Astrocyte (in vitro differentiated cells and primary cell): ENCODE measurements around the gene RASEF. TPM values are rescaled to one million over a fixed set of nuclear protein-coding genes. Genes with fewer than 3 reads are reported as not detected.
"Not testable (repeated sequence)": the region's sequence is repeated elsewhere in the genome, so short reads cannot be mapped to it uniquely, and the experiment has no call there.

Source experiments
- DNase-seq: peaks from one replicate; pipeline ENCODE4 v3.0.0-alpha.2; 2010; ENCODE audit warnings: low read depth
- FAIRE-seq: peaks from 2 replicates; lab custom pipeline; 2011; peaks lifted over from hg19 to GRCh38; lab: Jason Lieb, UNC
- H2AFZ ChIP-seq: 2 replicates; pipeline ENCODE4 v1.6.0; 2012; ENCODE audit warnings: low read depth, low read length, inconsistent platforms
- H3K27ac ChIP-seq: 2 replicates; pipeline ENCODE4 v1.5.1; 2011; ENCODE audit warnings: low read depth, low read length, inconsistent platforms
- H3K27me3 ChIP-seq: 2 replicates; pipeline ENCODE4 v1.6.0; 2011; ENCODE audit warnings: low read length, inconsistent platforms; ENCODE audit not compliant: insufficient read depth
- H3K36me3 ChIP-seq: 2 replicates; pipeline ENCODE4 v1.5.1; 2011; ENCODE audit warnings: low read length, inconsistent platforms; ENCODE audit not compliant: insufficient read depth
- H3K4me1 ChIP-seq: 2 replicates; pipeline ENCODE4 v1.5.1; 2011; ENCODE audit warnings: low read length, inconsistent platforms; ENCODE audit not compliant: insufficient read depth
- H3K4me2 ChIP-seq: 2 replicates; pipeline ENCODE4 v1.6.0; 2012; ENCODE audit warnings: low read length, inconsistent platforms
- H3K4me3 ChIP-seq: 2 replicates; pipeline ENCODE4 v1.5.1; 2011; ENCODE audit warnings: low read depth, mild to moderate bottlenecking, low read length, inconsistent platforms; ENCODE audit not compliant: insufficient read depth
- H3K79me2 ChIP-seq: 2 replicates; pipeline ENCODE4 v1.6.0; 2012; ENCODE audit warnings: mild to moderate bottlenecking, low read length, inconsistent platforms; ENCODE audit not compliant: insufficient read depth
- H3K9ac ChIP-seq: 2 replicates; pipeline ENCODE4 v1.6.0; 2012; ENCODE audit warnings: mild to moderate bottlenecking, low read length, inconsistent platforms
- H3K9me3 ChIP-seq: 2 replicates; pipeline ENCODE4 v1.5.1; 2012; ENCODE audit warnings: low read depth, mild to moderate bottlenecking, low read length, inconsistent platforms; ENCODE audit not compliant: insufficient read depth
- H4K20me1 ChIP-seq: 2 replicates; pipeline ENCODE4 v1.6.0; 2012; ENCODE audit warnings: low read length, inconsistent platforms; ENCODE audit not compliant: insufficient read depth
- H3K27ac Mint-ChIP-seq: one replicate; pipeline ENCODE4 v1.8.0; 2021; ENCODE audit warnings: mild to moderate bottlenecking, mixed read lengths; ENCODE audit not compliant: unreplicated experiment
- H3K27me3 Mint-ChIP-seq: one replicate; pipeline ENCODE4 v1.8.0; 2021; ENCODE audit warnings: low read depth, mixed read lengths; ENCODE audit not compliant: unreplicated experiment
- H3K36me3 Mint-ChIP-seq: one replicate; pipeline ENCODE4 v1.8.0; 2021; ENCODE audit warnings: low read depth, mixed read lengths; ENCODE audit not compliant: unreplicated experiment
- H3K4me1 Mint-ChIP-seq: one replicate; pipeline ENCODE4 v1.8.0; 2021; ENCODE audit warnings: low read depth, mixed read lengths; ENCODE audit not compliant: unreplicated experiment
- H3K4me3 Mint-ChIP-seq: one replicate; pipeline ENCODE4 v1.8.0; 2021; ENCODE audit warnings: mild to moderate bottlenecking, moderate library complexity, mixed read lengths; ENCODE audit not compliant: unreplicated experiment
- H3K9me3 Mint-ChIP-seq: one replicate; pipeline ENCODE4 v1.8.0; 2021; ENCODE audit warnings: mild to moderate bottlenecking, mixed read lengths; ENCODE audit not compliant: unreplicated experiment
- EZH2 ChIP-seq: IDR thresholded peaks from 2 replicates; pipeline ENCODE4 v1.6.1; 2012; ENCODE audit warnings: mild to moderate bottlenecking, low read length, inconsistent platforms; ENCODE audit not compliant: insufficient read depth
- total RNA-seq: library from RNA; stranded (reverse); gene quantifications from 2 replicates; pipeline ENCODE4 v1.2.1, GENCODE V29; 2021
- TF ChIP-seq, protein P1 (sequence below): IDR thresholded peaks from 2 replicates; pipeline ENCODE4 v1.5.1; 2011; ENCODE audit warnings: low read depth, mild to moderate bottlenecking, inconsistent platforms, low read length, moderate library complexity; ENCODE audit not compliant: insufficient read depth

Gene RASEF
- total RNA-seq, 1 donor from 2014 or later, result 0.91 TPM

DNA sequence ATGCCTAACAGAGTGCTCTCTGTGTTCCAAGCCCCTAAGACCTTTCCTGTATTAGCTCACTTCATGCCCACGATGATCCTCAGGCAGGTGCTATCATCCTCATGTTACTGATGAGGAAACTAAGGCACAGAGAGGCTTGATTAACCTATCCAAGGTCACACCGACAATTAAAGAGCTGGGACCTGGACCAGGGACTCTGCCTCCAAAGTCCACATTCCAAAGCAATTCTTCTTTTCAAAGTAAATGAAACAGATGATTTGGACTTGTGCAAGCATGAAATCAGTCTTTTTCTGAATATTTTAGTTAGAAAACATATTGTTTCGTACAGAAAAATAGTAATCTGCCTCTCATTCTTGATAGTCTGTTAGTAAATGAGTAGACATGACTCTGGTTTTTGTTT is 18.1 kb upstream of the RASEF start:
- Histone ChIP-seq H3K27ac (no peak overlapping the region), H3K79me2 (no peaks in the 10 kb centered on the region), H3K9ac (no peak overlapping the region), H3K4me2 (no peak overlapping the region), H4K20me1 (no peaks in the 10 kb centered on the region), H3K4me1 (no peaks in the 10 kb centered on the region), H3K9me3 (no peaks in the 10 kb centered on the region), H3K4me3 (no peak overlapping the region), H3K36me3 (no peaks in the 10 kb centered on the region), H2AFZ (no peak overlapping the region), H3K27me3 (no peaks in the 10 kb centered on the region)
- H3K27me3 Mint-ChIP-seq, result no peaks in the 10 kb centered on the region
- H3K36me3 Mint-ChIP-seq, result no peaks in the 10 kb centered on the region
- no peak for DNase-seq
- H3K9me3 Mint-ChIP-seq, result no peaks in the 10 kb centered on the region
- H3K4me1 Mint-ChIP-seq, result no peaks in the 10 kb centered on the region
- no peak overlapping the region for H3K27ac Mint-ChIP-seq
- no peak for FAIRE-seq
- TF ChIP-seq, protein P1, sequence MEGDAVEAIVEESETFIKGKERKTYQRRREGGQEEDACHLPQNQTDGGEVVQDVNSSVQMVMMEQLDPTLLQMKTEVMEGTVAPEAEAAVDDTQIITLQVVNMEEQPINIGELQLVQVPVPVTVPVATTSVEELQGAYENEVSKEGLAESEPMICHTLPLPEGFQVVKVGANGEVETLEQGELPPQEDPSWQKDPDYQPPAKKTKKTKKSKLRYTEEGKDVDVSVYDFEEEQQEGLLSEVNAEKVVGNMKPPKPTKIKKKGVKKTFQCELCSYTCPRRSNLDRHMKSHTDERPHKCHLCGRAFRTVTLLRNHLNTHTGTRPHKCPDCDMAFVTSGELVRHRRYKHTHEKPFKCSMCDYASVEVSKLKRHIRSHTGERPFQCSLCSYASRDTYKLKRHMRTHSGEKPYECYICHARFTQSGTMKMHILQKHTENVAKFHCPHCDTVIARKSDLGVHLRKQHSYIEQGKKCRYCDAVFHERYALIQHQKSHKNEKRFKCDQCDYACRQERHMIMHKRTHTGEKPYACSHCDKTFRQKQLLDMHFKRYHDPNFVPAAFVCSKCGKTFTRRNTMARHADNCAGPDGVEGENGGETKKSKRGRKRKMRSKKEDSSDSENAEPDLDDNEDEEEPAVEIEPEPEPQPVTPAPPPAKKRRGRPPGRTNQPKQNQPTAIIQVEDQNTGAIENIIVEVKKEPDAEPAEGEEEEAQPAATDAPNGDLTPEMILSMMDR, result no peak
- no peak for TF ChIP-seq EZH2
- H3K4me3 Mint-ChIP-seq, result no peak overlapping the region

DNA sequence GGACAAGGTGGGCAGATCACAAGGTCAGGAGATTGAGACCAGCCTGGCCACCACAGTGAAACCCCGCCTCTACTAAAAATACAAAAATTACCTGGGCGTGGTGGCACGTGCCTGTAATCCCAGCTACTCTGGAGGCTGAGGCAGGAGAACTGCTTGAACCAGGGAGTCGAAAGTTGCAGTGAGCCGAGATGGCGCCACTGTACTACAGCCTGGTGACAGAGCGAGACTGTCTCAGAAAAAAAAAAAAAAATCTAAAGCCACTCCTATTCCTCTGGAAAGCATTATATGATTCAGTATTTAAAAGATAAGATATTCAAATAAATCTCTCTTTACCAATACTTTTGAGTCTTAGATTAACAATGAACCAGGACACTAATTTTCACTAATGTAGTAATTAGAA is 13.0 kb upstream of the RASEF start:
- H3K4me3 Mint-ChIP-seq, H3K9ac ChIP-seq, H3K79me2 ChIP-seq, H3K36me3 Mint-ChIP-seq, H3K27me3 Mint-ChIP-seq, H3K4me1 ChIP-seq, H3K4me2 ChIP-seq, H3K9me3 Mint-ChIP-seq, DNase-seq, H3K27me3 ChIP-seq, H2AFZ ChIP-seq, H3K4me1 Mint-ChIP-seq, FAIRE-seq, H3K27ac Mint-ChIP-seq, H3K4me3 ChIP-seq, H3K27ac ChIP-seq, H3K36me3 ChIP-seq, H3K9me3 ChIP-seq, H4K20me1 ChIP-seq: not testable (repeated sequence)

DNA sequence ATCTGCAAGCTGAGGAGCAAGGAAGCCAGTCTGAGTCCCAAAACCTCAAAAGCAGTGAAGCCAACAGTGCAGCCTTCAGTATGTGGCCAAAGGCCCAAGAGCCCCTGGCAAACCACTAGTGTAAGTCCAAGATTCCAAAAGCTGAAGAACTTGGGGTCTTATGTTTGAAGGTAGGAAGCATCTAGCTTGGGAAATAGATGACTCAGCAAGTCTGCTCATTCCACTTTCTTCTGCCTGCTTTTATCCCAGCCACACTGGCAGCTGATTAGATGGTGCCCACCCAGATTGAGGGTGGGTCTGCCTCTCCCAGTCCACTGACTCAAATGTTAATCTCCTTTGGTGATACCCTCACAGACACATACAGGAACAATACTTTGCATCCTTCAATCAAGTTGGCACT is 9.6 kb upstream of the RASEF start:
- not testable (repeated sequence) for H3K36me3 ChIP-seq, H3K27ac Mint-ChIP-seq, H3K9me3 Mint-ChIP-seq, H3K4me3 Mint-ChIP-seq, H3K4me2 ChIP-seq, FAIRE-seq, H3K27me3 Mint-ChIP-seq, H2AFZ ChIP-seq, H3K9ac ChIP-seq, H3K4me1 Mint-ChIP-seq, H3K9me3 ChIP-seq, H3K79me2 ChIP-seq, H4K20me1 ChIP-seq, H3K4me1 ChIP-seq, H3K36me3 Mint-ChIP-seq, DNase-seq, H3K27ac ChIP-seq, H3K4me3 ChIP-seq, H3K27me3 ChIP-seq

DNA sequence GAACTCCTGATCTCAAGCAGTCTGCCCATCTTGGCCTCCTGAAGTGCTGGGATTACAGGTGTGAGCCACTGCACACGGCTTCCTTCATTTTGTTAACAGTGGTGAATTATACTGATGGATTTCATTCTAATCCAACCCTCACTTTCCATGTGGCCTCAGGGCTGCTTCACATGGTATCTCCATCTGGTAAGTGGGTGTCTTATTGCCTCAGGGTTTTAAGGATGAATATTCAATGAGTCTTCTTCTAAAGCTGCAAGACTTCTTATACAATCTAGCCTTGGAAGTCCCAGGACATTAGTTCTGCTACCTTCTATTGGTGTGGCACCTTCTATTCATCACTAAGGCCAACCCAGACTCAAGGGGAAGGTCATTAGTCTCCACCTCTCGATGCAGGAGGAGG is 8.7 kb upstream of the RASEF start:
- TF ChIP-seq, protein P1, result no peak
- no peak for TF ChIP-seq EZH2
- DNase-seq, result no peak
- H3K27me3 Mint-ChIP-seq, result peaks cover 3% of the 10 kb centered on the region
- Histone ChIP-seq H2AFZ (no peak overlapping the region), H3K4me3 (no peak overlapping the region), H3K9me3 (no peaks in the 10 kb centered on the region), H3K4me2 (no peak overlapping the region), H3K27me3 (no peaks in the 10 kb centered on the region), H3K4me1 (peaks cover 7% of the 10 kb centered on the region), H4K20me1 (no peaks in the 10 kb centered on the region), H3K9ac (no peak overlapping the region), H3K36me3 (no peaks in the 10 kb centered on the region), H3K27ac (no peak overlapping the region), H3K79me2 (no peaks in the 10 kb centered on the region)
- H3K36me3 Mint-ChIP-seq, result no peaks in the 10 kb centered on the region
- peaks cover 6% of the 10 kb centered on the region for H3K4me1 Mint-ChIP-seq
- H3K9me3 Mint-ChIP-seq, result peaks cover 5% of the 10 kb centered on the region
- no peak overlapping the region for H3K27ac Mint-ChIP-seq
- no peak overlapping the region for H3K4me3 Mint-ChIP-seq
- no peak for FAIRE-seq
